GM19468 (cell line): ENCODE results near the gene PPP1R2.

Source experiments
- ATAC-seq: cut with Tn5 transposase; IDR thresholded peaks from one replicate; pipeline ENCODE4 v1.9.1; 2021; ENCODE audit warnings: mild to moderate bottlenecking, moderate library complexity, moderate number of reproducible peaks; ENCODE audit not compliant: unreplicated experiment; ENCODE audit errors: extremely low read depth

The PPP1R2 gene

DNA sequence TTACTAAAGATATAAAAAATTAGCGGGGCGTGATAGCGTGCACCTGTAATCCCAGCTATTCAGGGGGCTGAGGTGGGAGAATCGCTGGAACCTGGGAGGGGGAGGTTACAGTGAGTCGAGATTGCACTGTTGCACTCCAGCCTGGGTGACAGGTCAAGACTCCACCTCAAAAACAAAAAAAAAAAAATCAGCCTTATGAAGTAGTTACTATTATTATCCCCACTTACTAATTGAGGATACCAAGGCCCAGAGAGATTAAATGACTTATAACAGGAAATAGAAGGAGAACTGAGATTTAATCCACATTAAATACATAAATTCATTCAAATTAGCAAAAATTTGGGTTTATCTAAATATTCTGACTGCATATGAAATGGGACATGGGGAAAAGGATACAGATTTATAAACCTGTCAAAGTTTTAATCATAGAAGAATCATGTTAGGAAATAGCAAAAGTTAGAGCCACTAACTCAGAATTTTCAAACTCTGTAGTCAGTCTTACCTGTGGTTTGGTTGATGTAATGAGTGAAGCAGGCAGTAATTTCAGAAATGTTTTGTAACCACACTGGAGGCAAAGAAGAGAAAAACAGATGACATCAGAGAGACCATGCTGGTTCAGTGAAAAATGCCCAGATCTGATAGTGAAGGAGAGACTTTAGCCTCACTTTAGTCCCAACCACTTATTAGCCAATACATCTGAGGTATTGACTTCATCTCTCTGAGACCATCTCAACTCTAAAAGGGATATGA lies 75.3 kb downstream of the PPP1R2 start:
- ATAC-seq: no peak

GRCh38 chr3:195466251-195466650 lies 76.9 kb downstream of the PPP1R2 start:
- no peak for ATAC-seq
